Urothelium cell line (cell line): ENCODE results near the gene GMPR.
A peak's percentile ranks its signal among the peaks of the same experiment; 100 is the strongest.

Source experiments
- DNase-seq: peaks from one replicate; pipeline ENCODE4 v3.0.0; 2011; ENCODE audit warnings: low spot score, mixed read lengths
- FAIRE-seq: peaks from 2 replicates; lab custom pipeline; 2011; peaks lifted over from hg19 to GRCh38; lab: Jason Lieb, UNC

GMPR gene

GRCh38 chr6:16270178-16270794 is 31.9 kb downstream of the GMPR start:
- DNase-seq (no peak), FAIRE-seq (no peak)

GRCh38 chr6:16271428-16271827 is 33.0 kb downstream of the GMPR start:
- FAIRE-seq = no peak

GRCh38 chr6:16272201-16272600 is 33.8 kb downstream of the GMPR start:
- no peak for DNase-seq
- no peak for FAIRE-seq

More at GRCh38 chr6:16271428-16271827, 33.0 kb downstream of the GMPR start:
- no peak for DNase-seq

- FAIRE-seq (no peak), DNase-seq (no peak)
Measured at GRCh38 chr6:16273256-16273655, 34.9 kb downstream of the GMPR start.

- DNase-seq (no peak), FAIRE-seq (no peak)
Measured at GRCh38 chr6:16274483-16274882, 36.1 kb downstream of the GMPR start.

- FAIRE-seq (no peak), DNase-seq (no peak)
Measured at GRCh38 chr6:16274885-16275589, 36.6 kb downstream of the GMPR start.

GRCh38 chr6:16277101-16277981 is 39.0 kb downstream of the GMPR start:
- peak; percentile 30 for FAIRE-seq
- peak; percentile 93 for DNase-seq

GRCh38 chr6:16278048-16278724 is 39.8 kb downstream of the GMPR start:
- FAIRE-seq (no peak), DNase-seq (peak; percentile 21)

- FAIRE-seq (no peak), DNase-seq (no peak)
Measured at GRCh38 chr6:16278750-16279149, 40.4 kb downstream of the GMPR start.

GRCh38 chr6:16279243-16279642 is 40.9 kb downstream of the GMPR start:
- FAIRE-seq (no peak), DNase-seq (no peak)

GRCh38 chr6:16282370-16282769 is 44.0 kb downstream of the GMPR start:
- FAIRE-seq (no peak), DNase-seq (no peak)

GRCh38 chr6:16284472-16284871 is 46.1 kb downstream of the GMPR start:
- FAIRE-seq = no peak

GRCh38 chr6:16285467-16286150 is 47.2 kb downstream of the GMPR start:
- DNase-seq (no peak), FAIRE-seq (no peak)

More at GRCh38 chr6:16284472-16284871, 46.1 kb downstream of the GMPR start:
- DNase-seq = no peak

- FAIRE-seq = no peak
- peak; percentile 31 for DNase-seq
Measured at GRCh38 chr6:16286151-16286522, 47.8 kb downstream of the GMPR start.

- no peak for DNase-seq
- no peak for FAIRE-seq
Measured at GRCh38 chr6:16288163-16288562, 49.8 kb downstream of the GMPR start.

GRCh38 chr6:16291739-16292138 is 53.4 kb downstream of the GMPR start:
- FAIRE-seq (no peak), DNase-seq (no peak)

GRCh38 chr6:16292432-16292831 is 54.0 kb downstream of the GMPR start:
- FAIRE-seq (no peak), DNase-seq (no peak)

GRCh38 chr6:16292942-16293341 is 54.6 kb downstream of the GMPR start:
- FAIRE-seq (no peak), DNase-seq (no peak)

GRCh38 chr6:16294371-16294770 is 56.0 kb downstream of the GMPR start:
- DNase-seq = no peak
- no peak for FAIRE-seq

GRCh38 chr6:16295060-16295459 is 56.7 kb downstream of the GMPR start:
- FAIRE-seq = no peak
- DNase-seq = no peak
